Adipose tissue (tissue), 3 donors: ENCODE measurements around the gene FBXW11. TPM values are rescaled to one million over a fixed set of nuclear protein-coding genes. Genes with fewer than 3 reads are reported as not detected.
"Not testable (repeated sequence)": the region's sequence is repeated elsewhere in the genome, so short reads cannot be mapped to it uniquely, and the experiment has no call there.

Experiments
- H3K27ac ChIP-seq: one replicate; pipeline ENCODE4 v1.5.1; 2013; ENCODE audit warnings: low read depth, low read length
- WGBS, 3 donors: extraction: QIAGEN DNeasy Blood & Tissue Kit; methylation state at CpG; one replicate each; pipeline ENCODE4 v1.1.7; 2013; 5-methylcytosine and 5-hydroxymethylcytosine counted together
- polyA plus RNA-seq, 3 donors: library from polyadenylated mRNA; stranded (reverse); fragments of 200-250 nt; gene quantifications; one replicate each; pipeline ENCODE4 v1.2.3, GENCODE V29; 2013
- donor health status: healthy with polysubstance abuse.
- donor health status: Bipolar disorder and iron deficiency.
- donor health status: healthy.

FBXW11 gene
- polyA plus RNA-seq, 3 donors = 12.4 to 19.8 (median 18.0) TPM

- 94 to 98% (median 98%) methylated on average over 4 of the region's 4 CpGs for WGBS, 3 donors
- no peak overlapping the region for H3K27ac ChIP-seq
These were observed 25.5 kb upstream of the FBXW11 start for GRCh38 chr5:172031894-172032461.

DNA sequence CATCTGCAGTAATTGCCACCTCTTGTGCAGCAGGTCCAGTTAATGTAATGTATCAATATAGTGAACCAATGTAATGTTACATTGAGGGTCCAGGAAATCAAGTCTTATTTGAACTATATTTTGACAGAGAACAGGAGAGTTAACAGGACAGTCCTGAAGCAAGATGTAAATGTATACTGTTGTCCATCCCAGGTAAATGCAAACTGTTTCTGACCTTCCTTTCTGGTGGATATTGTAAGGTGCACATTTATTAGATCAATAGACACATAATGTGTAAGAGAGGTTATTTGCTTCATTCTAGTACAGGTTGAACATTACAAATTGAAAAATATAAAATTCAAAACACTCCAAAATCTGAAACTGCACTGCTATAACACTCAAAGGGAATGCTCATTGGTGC lies 23.4 kb upstream of the FBXW11 start:
- no peak overlapping the region for H3K27ac ChIP-seq

DNA sequence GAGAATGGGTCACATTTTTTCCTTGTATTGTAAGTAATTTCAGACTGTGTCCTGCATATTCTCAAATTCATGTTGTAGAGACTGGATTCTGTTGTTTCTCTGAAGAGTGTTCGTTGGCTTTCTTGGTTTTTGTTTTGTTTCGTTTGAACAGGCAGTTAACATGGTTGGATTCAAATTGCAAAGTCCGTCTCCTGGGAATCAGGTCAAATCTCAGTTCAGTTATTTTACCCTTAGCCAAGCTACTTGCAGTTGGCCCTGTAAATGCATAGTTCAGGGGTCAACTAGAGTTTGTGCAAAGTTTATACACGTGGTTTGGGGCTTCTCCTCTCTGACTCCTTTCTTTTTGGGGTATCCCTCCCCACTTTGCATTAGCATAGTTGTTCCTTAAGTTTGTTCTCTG lies 21.7 kb upstream of the FBXW11 start:
- no peak overlapping the region for H3K27ac ChIP-seq
- 59 to 76% (median 69%) methylated on average over 4 of the region's 4 CpGs for WGBS, 3 donors

DNA sequence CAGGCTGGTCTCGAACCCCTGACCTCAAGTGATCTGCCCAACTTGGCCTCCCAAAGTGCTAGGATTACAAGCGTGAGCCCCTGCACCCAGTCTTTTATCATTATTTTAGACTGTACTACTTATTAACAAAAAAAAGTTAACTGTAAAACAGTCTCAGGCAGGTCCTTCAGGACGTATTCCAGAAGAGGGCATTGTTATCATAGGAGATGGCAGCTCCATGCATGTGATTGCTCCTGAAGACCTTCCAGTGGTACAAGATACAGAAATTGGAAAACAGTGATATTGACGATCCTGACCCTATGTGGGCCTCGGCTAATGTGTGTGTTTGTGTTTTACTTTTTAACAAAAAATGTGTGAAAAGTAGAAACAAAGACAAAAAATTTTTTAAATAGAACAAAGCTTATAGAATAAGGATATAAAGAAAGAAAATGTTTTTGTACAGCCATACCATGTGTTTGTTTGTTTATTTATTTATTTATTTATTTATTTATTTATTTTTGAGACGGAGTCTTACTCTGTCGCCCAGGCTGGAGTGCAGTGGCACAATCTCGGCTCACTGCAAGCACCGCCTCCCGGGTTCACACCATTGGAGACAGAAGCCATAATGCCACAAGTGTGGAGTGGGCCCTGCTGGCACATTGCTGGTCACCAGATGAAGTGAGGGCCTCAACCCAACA lies 13.8 kb upstream of the FBXW11 start:
- H3K27ac ChIP-seq = not testable (repeated sequence)
- 86 to 90% (median 86%) methylated on average over 10 of the region's 10 CpGs for WGBS, 3 donors

- WGBS, 3 donors = 89 to 91% (median 90%) methylated on average over 4 of the region's 4 CpGs
- no peak overlapping the region for H3K27ac ChIP-seq
These were observed 8.9 kb upstream of the FBXW11 start for GRCh38 chr5:172015346-172015745.

GRCh38 chr5:172010278-172010677 lies 3.8 kb upstream of the FBXW11 start:
- 47 to 66% (median 48%) methylated on average over 2 of the region's 2 CpGs for WGBS, 3 donors
- no peak overlapping the region for H3K27ac ChIP-seq

GRCh38 chr5:172009536-172010270 lies 3.3 kb upstream of the FBXW11 start:
- no peak overlapping the region for H3K27ac ChIP-seq
- WGBS, 3 donors = 60 to 79% (median 76%) methylated on average over 5 of the region's 5 CpGs

GRCh38 chr5:172008689-172009141 lies 2.3 kb upstream of the FBXW11 start:
- 46 to 62% (median 52%) methylated on average over 6 of the region's 6 CpGs for WGBS, 3 donors
- H3K27ac ChIP-seq = no peak overlapping the region

GRCh38 chr5:172008111-172008455 lies 1.6 kb upstream of the FBXW11 start:
- 34 to 42% (median 42%) methylated on average over 3 of the region's 3 CpGs for WGBS, 3 donors
- no peak overlapping the region for H3K27ac ChIP-seq

- H3K27ac ChIP-seq = no peak overlapping the region
- WGBS, 3 donors = 23 to 27% (median 27%) methylated on average over 37 of the region's 37 CpGs
These were observed 1.0 kb upstream of the FBXW11 start for GRCh38 chr5:172007175-172008110.

- WGBS, 3 donors = 0 to 1% (median 0%) methylated on average over 31 to 34 of the region's 34 CpGs
- H3K27ac ChIP-seq = peak overlapping the region; percentile 44
These were observed 624 bp downstream of the FBXW11 start for GRCh38 chr5:172005708-172006320.

- H3K27ac ChIP-seq = no peak overlapping the region
- 6 to 23% (median 20%) methylated on average over 3 of the region's 3 CpGs for WGBS, 3 donors
These were observed 1.6 kb downstream of the FBXW11 start for GRCh38 chr5:172004824-172005237.

DNA sequence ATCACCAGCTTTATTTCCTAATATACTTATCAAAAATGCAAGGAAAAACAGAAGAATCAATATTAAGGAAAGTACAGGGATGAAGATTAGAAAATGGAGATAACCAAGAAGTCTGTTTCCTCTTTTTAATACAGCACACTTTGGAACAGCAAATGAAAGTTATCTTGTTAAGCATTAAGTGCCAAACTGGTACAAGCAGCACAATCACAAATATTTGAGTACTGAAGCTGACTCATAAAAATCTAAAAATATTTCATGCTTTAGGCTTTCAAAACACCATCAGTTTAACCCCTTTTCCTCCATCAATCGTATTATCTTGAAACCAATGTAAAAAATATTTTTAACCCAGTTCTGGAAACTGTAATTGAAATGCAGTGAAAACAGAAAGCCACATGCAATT lies 2.7 kb downstream of the FBXW11 start:
- WGBS, 3 donors = 3 to 32% (median 31%) methylated on average over 1 of the region's 1 CpG
- H3K27ac ChIP-seq = no peak overlapping the region

DNA sequence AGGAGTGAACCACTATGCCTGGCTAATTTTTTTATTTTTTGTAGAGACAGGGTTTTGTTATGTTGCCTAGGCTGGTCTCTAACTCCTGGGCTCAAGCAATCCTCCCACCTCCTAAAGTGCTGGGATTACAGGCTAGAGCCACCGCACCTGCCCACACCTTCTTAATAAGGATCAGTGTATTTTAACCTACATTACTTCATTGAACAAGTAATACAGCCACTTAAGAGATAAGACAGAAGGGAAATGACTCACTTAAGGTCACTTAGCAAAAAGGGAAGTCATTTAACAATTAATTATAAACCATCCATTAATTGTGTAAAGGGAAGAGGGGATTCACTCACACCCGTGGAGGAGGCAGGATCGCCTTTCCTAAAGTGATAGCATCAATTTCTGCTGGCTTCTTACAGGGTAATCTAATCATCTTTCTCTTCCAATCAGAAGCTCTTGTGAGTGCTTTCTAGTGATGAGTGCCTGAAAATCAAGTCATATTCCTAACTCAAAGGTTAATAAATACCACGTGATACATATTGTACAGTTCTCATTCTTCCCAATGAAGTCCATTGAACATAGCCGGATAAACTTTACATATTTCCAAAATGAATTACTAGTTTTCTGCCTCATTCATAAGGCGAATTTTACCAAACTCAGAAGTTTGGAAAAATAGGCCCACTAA lies 3.5 kb downstream of the FBXW11 start:
- 55 to 73% (median 72%) methylated on average over 6 of the region's 6 CpGs for WGBS, 3 donors
- no peak overlapping the region for H3K27ac ChIP-seq

DNA sequence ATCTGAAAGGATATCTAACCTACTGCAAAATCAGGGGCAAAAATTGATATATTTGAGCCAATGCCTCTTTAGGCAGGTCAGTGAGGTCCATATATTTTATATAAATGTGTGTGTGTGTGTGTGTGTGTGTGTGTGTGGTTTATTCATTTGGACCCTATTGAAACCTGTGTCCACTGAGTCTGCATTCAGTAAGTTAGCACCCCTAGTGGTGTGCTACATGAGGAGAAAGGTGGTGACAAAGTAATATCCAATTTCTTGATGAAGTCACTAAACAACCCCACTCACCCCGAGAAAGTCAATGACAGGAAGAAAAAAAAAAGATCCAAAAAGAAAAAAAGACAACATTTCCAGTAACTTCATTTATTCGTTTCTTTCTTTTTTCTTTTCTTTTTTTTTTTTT lies 4.1 kb downstream of the FBXW11 start:
- WGBS, 3 donors = 25 to 43% (median 28%) methylated on average over 2 of the region's 2 CpGs
- no peak overlapping the region for H3K27ac ChIP-seq

DNA sequence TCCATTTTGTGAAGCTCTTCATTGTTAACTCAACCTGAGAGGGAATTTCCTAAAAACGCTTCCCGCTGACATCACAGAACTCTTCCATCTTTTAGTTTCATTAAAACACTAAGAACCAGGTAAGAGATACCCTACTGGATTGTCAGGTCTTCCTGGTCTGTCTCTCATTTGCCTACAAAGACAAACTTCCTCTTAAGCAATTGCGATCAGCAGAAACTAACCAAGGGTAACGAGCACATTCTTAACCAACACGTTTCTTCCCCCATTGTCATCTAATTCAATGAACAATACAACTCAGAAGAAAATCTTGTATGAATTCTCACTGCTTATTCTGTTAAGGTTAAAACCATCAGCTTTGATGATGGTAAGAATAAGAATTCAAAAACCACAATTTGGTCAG lies 6.6 kb downstream of the FBXW11 start:
- 67 to 83% (median 69%) methylated on average over 5 of the region's 5 CpGs for WGBS, 3 donors
- H3K27ac ChIP-seq = no peak overlapping the region

DNA sequence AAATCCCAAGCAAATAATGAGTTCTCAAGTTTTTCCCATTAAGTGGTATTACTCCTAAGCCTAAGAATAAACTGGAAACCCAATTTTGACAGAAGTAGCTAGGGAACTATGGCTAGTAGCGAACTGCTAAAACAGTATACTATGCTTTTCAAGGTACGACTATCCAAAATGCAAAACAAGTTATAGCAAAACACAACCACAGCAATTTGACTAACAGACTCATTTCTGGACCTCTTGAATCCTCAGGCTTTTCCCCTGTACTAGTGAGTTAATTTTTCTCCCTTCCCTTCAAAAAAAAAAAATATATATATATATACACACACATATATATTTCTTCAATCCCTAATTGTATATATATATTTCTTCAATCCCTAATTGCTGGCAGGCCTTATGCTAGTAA lies 7.3 kb downstream of the FBXW11 start:
- WGBS, 3 donors = 93 to 98% (median 94%) methylated on average over 2 of the region's 2 CpGs
- H3K27ac ChIP-seq = no peak overlapping the region

GRCh38 chr5:171997011-171997410 lies 9.4 kb downstream of the FBXW11 start:
- 73 to 88% (median 88%) methylated on average over 3 of the region's 3 CpGs for WGBS, 3 donors
- no peak overlapping the region for H3K27ac ChIP-seq
